SK-N-SH treated with all-trans-retinoic acid at 6 μM for 48 hours (cell line): ENCODE data around the gene ELAVL1.

Source experiments
- ARNTL ChIP-seq: fragments of 450-650 bp; formaldehyde crosslinking; IDR thresholded peaks from 2 replicates; pipeline ENCODE4 v1.5.0; 2020; ENCODE audit warnings: low read depth, mild to moderate bottlenecking, moderate library complexity, borderline replicate concordance
- CSRNP3 ChIP-seq: fragments of 250-450 bp; sonication (Bioruptor Pico); IDR thresholded peaks from 2 replicates; pipeline ENCODE4 v1.5.1; 2021; ENCODE audit warnings: mild to moderate bottlenecking, moderate library complexity
- ESRRG ChIP-seq: fragments of 250-450 bp; sonication (Bioruptor Pico); IDR thresholded peaks from 2 replicates; pipeline ENCODE4 v1.6.1; 2021; ENCODE audit warnings: mild to moderate bottlenecking
- TOX ChIP-seq: fragments of 250-450 bp; sonication (Bioruptor Pico); IDR thresholded peaks from 2 replicates; pipeline ENCODE4 v1.8.0; 2021; ENCODE audit warnings: mild to moderate bottlenecking, moderate library complexity, borderline replicate concordance
- ZFP3 ChIP-seq: fragments of 250-450 bp; sonication (Bioruptor Pico); IDR thresholded peaks from 2 replicates; pipeline ENCODE4 v1.5.0; 2020; ENCODE audit warnings: mild to moderate bottlenecking, moderate library complexity
- ZFP30 ChIP-seq: fragments of 450-650 bp; formaldehyde crosslinking; IDR thresholded peaks from 2 replicates; pipeline ENCODE4 v1.5.0; 2022; ENCODE audit warnings: mild to moderate bottlenecking, moderate library complexity
- ZNF8 ChIP-seq: fragments of 450-650 bp; formaldehyde crosslinking; IDR thresholded peaks from 2 replicates; pipeline ENCODE4 v1.5.0; 2020; ENCODE audit warnings: mild to moderate bottlenecking, moderate library complexity
- TF ChIP-seq, protein P1 (sequence below): fragments of 250-450 bp; sonication (Bioruptor Pico); IDR thresholded peaks from 2 replicates; pipeline ENCODE4 v1.5.0; 2020; ENCODE audit warnings: mild to moderate bottlenecking, moderate library complexity
- TF ChIP-seq, protein P2 (sequence below): fragments of 250-450 bp; sonication (Bioruptor Pico); IDR thresholded peaks from 2 replicates; pipeline ENCODE4 v1.5.1; 2020; ENCODE audit warnings: low read depth, mild to moderate bottlenecking, moderate library complexity

GRCh38 chr19:7916103-7916954 is 89.1 kb downstream of the ELAVL1 start:
- TF ChIP-seq ARNTL (no peak), ZFP30 (CRISPR knock-in tag) (no peak), TOX (no peak), ZFP3 (CRISPR knock-in tag) (peak; percentile 92), ESRRG (no peak), CSRNP3 (no peak), ZNF8 (CRISPR knock-in tag) (no peak)
- TF ChIP-seq, protein P1, sequence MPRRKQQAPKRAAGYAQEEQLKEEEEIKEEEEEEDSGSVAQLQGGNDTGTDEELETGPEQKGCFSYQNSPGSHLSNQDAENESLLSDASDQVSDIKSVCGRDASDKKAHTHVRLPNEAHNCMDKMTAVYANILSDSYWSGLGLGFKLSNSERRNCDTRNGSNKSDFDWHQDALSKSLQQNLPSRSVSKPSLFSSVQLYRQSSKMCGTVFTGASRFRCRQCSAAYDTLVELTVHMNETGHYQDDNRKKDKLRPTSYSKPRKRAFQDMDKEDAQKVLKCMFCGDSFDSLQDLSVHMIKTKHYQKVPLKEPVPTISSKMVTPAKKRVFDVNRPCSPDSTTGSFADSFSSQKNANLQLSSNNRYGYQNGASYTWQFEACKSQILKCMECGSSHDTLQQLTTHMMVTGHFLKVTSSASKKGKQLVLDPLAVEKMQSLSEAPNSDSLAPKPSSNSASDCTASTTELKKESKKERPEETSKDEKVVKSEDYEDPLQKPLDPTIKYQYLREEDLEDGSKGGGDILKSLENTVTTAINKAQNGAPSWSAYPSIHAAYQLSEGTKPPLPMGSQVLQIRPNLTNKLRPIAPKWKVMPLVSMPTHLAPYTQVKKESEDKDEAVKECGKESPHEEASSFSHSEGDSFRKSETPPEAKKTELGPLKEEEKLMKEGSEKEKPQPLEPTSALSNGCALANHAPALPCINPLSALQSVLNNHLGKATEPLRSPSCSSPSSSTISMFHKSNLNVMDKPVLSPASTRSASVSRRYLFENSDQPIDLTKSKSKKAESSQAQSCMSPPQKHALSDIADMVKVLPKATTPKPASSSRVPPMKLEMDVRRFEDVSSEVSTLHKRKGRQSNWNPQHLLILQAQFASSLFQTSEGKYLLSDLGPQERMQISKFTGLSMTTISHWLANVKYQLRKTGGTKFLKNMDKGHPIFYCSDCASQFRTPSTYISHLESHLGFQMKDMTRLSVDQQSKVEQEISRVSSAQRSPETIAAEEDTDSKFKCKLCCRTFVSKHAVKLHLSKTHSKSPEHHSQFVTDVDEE = no peak
- TF ChIP-seq, protein P2, sequence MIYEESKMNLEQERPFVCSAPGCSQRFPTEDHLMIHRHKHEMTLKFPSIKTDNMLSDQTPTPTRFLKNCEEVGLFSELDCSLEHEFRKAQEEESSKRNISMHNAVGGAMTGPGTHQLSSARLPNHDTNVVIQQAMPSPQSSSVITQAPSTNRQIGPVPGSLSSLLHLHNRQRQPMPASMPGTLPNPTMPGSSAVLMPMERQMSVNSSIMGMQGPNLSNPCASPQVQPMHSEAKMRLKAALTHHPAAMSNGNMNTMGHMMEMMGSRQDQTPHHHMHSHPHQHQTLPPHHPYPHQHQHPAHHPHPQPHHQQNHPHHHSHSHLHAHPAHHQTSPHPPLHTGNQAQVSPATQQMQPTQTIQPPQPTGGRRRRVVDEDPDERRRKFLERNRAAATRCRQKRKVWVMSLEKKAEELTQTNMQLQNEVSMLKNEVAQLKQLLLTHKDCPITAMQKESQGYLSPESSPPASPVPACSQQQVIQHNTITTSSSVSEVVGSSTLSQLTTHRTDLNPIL (CRISPR knock-in tag) = no peak
